ENCODE measurements around the gene HYCC2.

GRCh38 chr2:201107624-201108023, 36.2 kb upstream of the HYCC2 start:
- TF ChIP-seq, protein P1, sequence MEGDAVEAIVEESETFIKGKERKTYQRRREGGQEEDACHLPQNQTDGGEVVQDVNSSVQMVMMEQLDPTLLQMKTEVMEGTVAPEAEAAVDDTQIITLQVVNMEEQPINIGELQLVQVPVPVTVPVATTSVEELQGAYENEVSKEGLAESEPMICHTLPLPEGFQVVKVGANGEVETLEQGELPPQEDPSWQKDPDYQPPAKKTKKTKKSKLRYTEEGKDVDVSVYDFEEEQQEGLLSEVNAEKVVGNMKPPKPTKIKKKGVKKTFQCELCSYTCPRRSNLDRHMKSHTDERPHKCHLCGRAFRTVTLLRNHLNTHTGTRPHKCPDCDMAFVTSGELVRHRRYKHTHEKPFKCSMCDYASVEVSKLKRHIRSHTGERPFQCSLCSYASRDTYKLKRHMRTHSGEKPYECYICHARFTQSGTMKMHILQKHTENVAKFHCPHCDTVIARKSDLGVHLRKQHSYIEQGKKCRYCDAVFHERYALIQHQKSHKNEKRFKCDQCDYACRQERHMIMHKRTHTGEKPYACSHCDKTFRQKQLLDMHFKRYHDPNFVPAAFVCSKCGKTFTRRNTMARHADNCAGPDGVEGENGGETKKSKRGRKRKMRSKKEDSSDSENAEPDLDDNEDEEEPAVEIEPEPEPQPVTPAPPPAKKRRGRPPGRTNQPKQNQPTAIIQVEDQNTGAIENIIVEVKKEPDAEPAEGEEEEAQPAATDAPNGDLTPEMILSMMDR (IDR thresholded peaks at IDR 0.05) = no peak
- TF ChIP-seq EHMT2 (IDR thresholded peaks at IDR 0.05; ENCODE audit: low read depth) = no peak
- no peak for TF ChIP-seq SMC3 (IDR thresholded peaks at IDR 0.05)
- TF ChIP-seq HOXB5 (CRISPR knock-in tag; IDR thresholded peaks at IDR 0.05) = no peak
- TF ChIP-seq USF2 (IDR thresholded peaks at IDR 0.05) = no peak
- TF ChIP-seq MYC (IDR thresholded peaks at IDR 0.05; ENCODE audit: borderline replicate concordance, low read length) = no peak
- no peak for TF ChIP-seq POLR2A (IDR thresholded peaks at IDR 0.05; ENCODE audit: low read length)

Data from A549 (cell line).